Psoas muscle (tissue), 8 donors: Measurements from ENCODE around the gene GPR4. TPM values are rescaled to one million over a fixed set of nuclear protein-coding genes. Genes with fewer than 3 reads are reported as not detected.

Experiments used
- ATAC-seq, 4 donors: fragments of 200-7000 bp; cut with Tn5 transposase; one replicate each; pipeline ENCODE4 v1.9.1; 2020; ENCODE audit warnings: moderate library complexity in 3 of 4, mild to moderate bottlenecking in 2 of 4
- DNase-seq, 2 donors: peaks; one replicate each; pipeline ENCODE4 v3.0.0-alpha.2; 2020
- H3K27ac ChIP-seq: fragments of 200-600 bp; one replicate; pipeline ENCODE4 v1.8.0; 2022
- H3K27me3 ChIP-seq, 3 donors: fragments of 200-600 bp in 1 of 3; one replicate each; pipeline versions ENCODE4 v1.6.1 to v1.8.0; 2013 to 2022; ENCODE audit warnings: low read length in 2 of 3, mild to moderate bottlenecking in 2 of 3, moderate library complexity in 1 of 3; ENCODE audit not compliant: insufficient read depth in 3 of 3
- H3K36me3 ChIP-seq, 2 donors: fragments of 200-600 bp in 1 of 2; one replicate each; pipeline versions ENCODE4 v1.6.1 to v1.8.0; 2013 to 2022; ENCODE audit warnings: low read depth in 1 of 2, mild to moderate bottlenecking in 1 of 2, moderate library complexity in 1 of 2; ENCODE audit not compliant: insufficient read depth in 1 of 2
- H3K4me1 ChIP-seq: fragments of 200-600 bp; one replicate; pipeline ENCODE4 v1.8.0; 2022
- H3K4me3 ChIP-seq: fragments of 200-600 bp; one replicate; pipeline ENCODE4 v1.8.0; 2022; ENCODE audit warnings: mild to moderate bottlenecking
- H3K9me3 ChIP-seq: fragments of 200-600 bp; one replicate; pipeline ENCODE4 v1.8.0; 2022
- CTCF ChIP-seq: fragments of 200-600 bp; IDR thresholded peaks from one replicate; pipeline ENCODE4 v1.8.0; 2022; ENCODE audit warnings: antibody characterized with exemption
- WGBS, 3 donors: extraction: QIAGEN DNeasy Blood & Tissue Kit; methylation state at CpG; one replicate each; pipeline versions ENCODE4 v1.1.6 to v1.1.7; 2013; 5-methylcytosine and 5-hydroxymethylcytosine counted together
- intact Hi-C, 2 donors: fragments of 100-400 bp; cut with DNase I; formaldehyde crosslinking; loops; one replicate each; pipeline versions ENCODE4 v1.11.0 to v1.14.2; 2022
- polyA plus RNA-seq, 3 donors: library from polyadenylated mRNA; stranded (reverse); fragments of 200-250 nt; gene quantifications; one replicate each; pipeline ENCODE4 v1.2.3, GENCODE V29; 2013
- total RNA-seq, 4 donors: library from RNA; stranded (reverse); fragmentation: NEBNext Ultra II Directional in 2 of 4; extraction: Animal tissue kit (Norgen Biotek cat#: 25700) in 2 of 4; gene quantifications; one replicate each; pipeline versions ENCODE4 v1.2.1 to v1.2.4, GENCODE V29; 2021 to 2023
- donor health status: healthy with polysubstance abuse.
- donor health status: DM: no; HTN: no; CAD: no; lungs with moderate emphysema.
- donor health status: Bipolar disorder and iron deficiency.
- donor health status: healthy.
- donor health status: DM: yes; HTN: yes; CAD: no.
- donor health status: DM: no; HTN: no; CAD: no.
- donor health status: DM: no; HTN: no; CAD: no.
- donor health status: DM: yes; HTN: yes; CAD: no.

The GPR4 gene
- total and polyA plus RNA-seq, 7 donors, result 1.6 to 7.5 (median 3.0) TPM

DNA sequence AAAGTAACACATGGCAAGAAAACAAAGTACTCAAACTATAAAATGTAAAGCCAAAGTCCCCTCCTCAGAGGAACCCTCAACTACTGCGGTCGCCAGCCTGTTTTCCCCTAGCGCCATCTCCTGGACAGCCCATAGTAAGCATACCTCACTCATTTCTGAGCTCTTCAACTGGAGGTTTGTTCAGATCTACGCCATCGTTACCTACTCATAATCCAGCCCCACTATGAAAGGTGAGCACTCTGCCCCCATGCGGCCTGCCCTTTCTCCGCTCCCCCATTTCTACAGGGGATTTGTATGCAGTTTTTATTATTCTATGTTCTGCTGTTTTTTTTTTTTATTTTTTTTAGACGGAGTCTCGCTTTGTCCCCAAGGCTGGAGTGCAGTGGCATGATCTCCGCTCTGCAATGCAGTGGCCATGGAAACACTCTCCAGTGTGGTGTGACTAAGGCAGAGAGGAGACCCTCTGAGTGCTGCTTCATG, 43.6 kb downstream of the GPR4 start:
- Histone ChIP-seq H3K27ac (no peak overlapping the region), H3K27me3 (no peaks in the 10 kb centered on the region), H3K4me3 (no peak overlapping the region), H3K9me3 (no peaks in the 10 kb centered on the region), H3K36me3 (peaks cover 2% of the 10 kb centered on the region in 2 donors), H3K4me1 (no peaks in the 10 kb centered on the region)
- DNase-seq, result no peak
- intact Hi-C loops, result loop anchor here (5.0 kb wide), 1 partner anchor 36 kb away; no protein-coding TSS in a partner anchor
- peak; percentile 35 for TF ChIP-seq CTCF
- WGBS, 3 donors, result 58 to 70% (median 62%) methylated on average over 10 of the region's 10 CpGs
- ATAC-seq, result peak; percentile 47 to 78 (median 76)

DNA sequence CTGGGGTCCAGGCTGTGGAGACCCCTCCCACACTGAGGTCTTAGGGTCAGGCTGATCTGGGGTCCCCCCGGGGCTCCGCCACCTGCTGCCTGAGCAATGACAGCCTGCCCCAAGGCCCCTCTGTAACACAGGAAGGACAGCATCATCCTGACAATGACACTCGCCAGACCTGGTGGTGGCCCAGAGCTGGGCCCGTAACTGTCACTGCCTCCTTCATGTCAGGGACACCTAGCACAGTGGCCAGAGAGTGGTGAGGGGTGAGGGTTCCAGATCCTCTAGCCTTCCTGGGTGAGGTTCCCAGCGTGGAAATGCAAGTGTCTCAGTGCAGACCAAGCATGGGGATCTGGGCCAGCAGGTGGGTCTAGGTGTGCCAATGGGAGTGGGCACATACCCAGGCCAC, 45.2 kb downstream of the GPR4 start:
- Histone ChIP-seq H3K36me3 (peaks cover 5 to 9% of the 10 kb centered on the region in 2 donors), H3K4me1 (peaks cover under 1% of the 10 kb centered on the region), H3K9me3 (no peaks in the 10 kb centered on the region), H3K4me3 (no peak overlapping the region), H3K27me3 (no peaks in the 10 kb centered on the region), H3K27ac (no peak overlapping the region)
- 88 to 92% (median 89%) methylated on average over 5 of the region's 5 CpGs for WGBS, 3 donors
- ATAC-seq (no peak), DNase-seq (no peak)
- no peak for TF ChIP-seq CTCF
- intact Hi-C loops, result loop anchor here (5.0 kb wide), 1 partner anchor 35 kb away; no protein-coding TSS in a partner anchor

DNA sequence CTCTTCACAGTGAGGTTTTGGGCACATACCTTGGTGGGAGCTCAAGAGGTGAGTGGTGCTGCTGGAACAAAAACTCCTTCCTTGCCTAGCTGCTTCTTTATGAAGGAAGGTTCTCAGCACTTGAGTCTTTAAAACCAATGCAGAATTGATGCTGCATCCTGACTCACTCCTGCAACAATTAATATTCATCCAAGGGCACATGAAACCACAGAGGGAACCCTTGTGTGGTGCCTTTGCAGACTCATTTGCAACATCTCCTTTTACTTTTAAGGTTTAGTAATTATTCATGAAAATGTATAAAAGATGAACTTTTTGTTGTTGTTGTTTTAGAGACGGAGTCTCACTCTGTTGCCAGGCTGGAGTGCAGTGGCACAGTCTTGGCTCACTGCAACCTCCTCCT, 47.5 kb downstream of the GPR4 start:
- Histone ChIP-seq H3K4me3 (no peak overlapping the region), H3K27ac (no peak overlapping the region), H3K27me3 (no peaks in the 10 kb centered on the region), H3K4me1 (peaks cover 5% of the 10 kb centered on the region), H3K9me3 (no peaks in the 10 kb centered on the region), H3K36me3 (peaks cover 5 to 9% of the 10 kb centered on the region in 2 donors)
- 69 to 96% (median 89%) methylated on average over 1 of the region's 1 CpG for WGBS, 3 donors
- DNase-seq (no peak), ATAC-seq (no peak)
- intact Hi-C loops, result no loop called here
- TF ChIP-seq CTCF, result no peak

- no peaks in the 10 kb centered on the region for H3K9me3 ChIP-seq
- H3K4me1 ChIP-seq, result peaks cover 5% of the 10 kb centered on the region
- no peak overlapping the region for H3K4me3 ChIP-seq
- TF ChIP-seq CTCF, result no peak
- no peak for ATAC-seq
- no peak for DNase-seq
- no peak overlapping the region for H3K27ac ChIP-seq
- peaks cover 5 to 9% of the 10 kb centered on the region in 2 donors for H3K36me3 ChIP-seq
- H3K27me3 ChIP-seq, result no peaks in the 10 kb centered on the region
- 73 to 83% (median 81%) methylated on average over 28 to 34 of the region's 34 CpGs for WGBS, 3 donors
- intact Hi-C loops, result no loop called here
Observed at GRCh38 chr19:45553464-45553863, 48.5 kb downstream of the GPR4 start.

GRCh38 chr19:45547965-45548609, 53.9 kb downstream of the GPR4 start:
- WGBS, 3 donors, result 77 to 86% (median 82%) methylated on average over 9 of the region's 9 CpGs
- H3K36me3 ChIP-seq, result peaks cover 0 to 4% of the 10 kb centered on the region in 2 donors
- peak in 3 of 4 donors; percentile 27 to 51 (median 45) for ATAC-seq
- H3K4me3 ChIP-seq, result no peak overlapping the region
- intact Hi-C loops, result no loop called here
- H3K27ac ChIP-seq, result no peak overlapping the region
- no peaks in the 10 kb centered on the region for H3K9me3 ChIP-seq
- TF ChIP-seq CTCF, result no peak
- peaks cover 5% of the 10 kb centered on the region for H3K4me1 ChIP-seq
- H3K27me3 ChIP-seq, result no peaks in the 10 kb centered on the region
- no peak for DNase-seq
